Middle frontal gyrus (tissue), 1 donor: ENCODE measurements around the gene GFY.
"Not testable (repeated sequence)": the region's sequence is repeated elsewhere in the genome, so short reads cannot be mapped to it uniquely, and the experiment has no call there.

Source experiments
- DNase-seq: peaks from one replicate; pipeline ENCODE4 v3.0.0-alpha.2; 2015; ENCODE audit warnings: low spot score; ENCODE audit errors: extremely low spot score

The GFY gene

GRCh38 chr19:49442771-49443365 is 17.7 kb downstream of the GFY start:
- DNase-seq = no peak

GRCh38 chr19:49443366-49444099 is 18.3 kb downstream of the GFY start:
- peak; percentile 88 for DNase-seq

- DNase-seq = not testable (repeated sequence)
Observed at GRCh38 chr19:49444100-49444700, 19.0 kb downstream of the GFY start.

- no peak for DNase-seq
Observed at GRCh38 chr19:49445997-49446396, 20.8 kb downstream of the GFY start.

- DNase-seq = no peak
Observed at GRCh38 chr19:49447485-49448431, 22.6 kb downstream of the GFY start.

- no peak for DNase-seq
Observed at GRCh38 chr19:49448432-49448786, 23.2 kb downstream of the GFY start.

GRCh38 chr19:49450405-49450804 is 25.2 kb downstream of the GFY start:
- DNase-seq = no peak

- peak; percentile 96 for DNase-seq
Observed at GRCh38 chr19:49451430-49452181, 26.4 kb downstream of the GFY start, which contains the start of gene PIH1D1. Gene PIH1D1, minus strand, starts transcription at chr19:49451814. Its CDS starts 240 bp downstream, at chr19:49451574.

GRCh38 chr19:49453013-49453756 is 28.0 kb downstream of the GFY start, which contains the start of gene ALDH16A1:
Gene ALDH16A1, plus strand, starts transcription at chr19:49453225. Its CDS starts 107 bp downstream, at chr19:49453332.
- peak; percentile 97 for DNase-seq

GRCh38 chr19:49453757-49454240 is 28.6 kb downstream of the GFY start:
- no peak for DNase-seq

GRCh38 chr19:49455773-49456172 is 30.6 kb downstream of the GFY start:
- no peak for DNase-seq

- no peak for DNase-seq
Observed at GRCh38 chr19:49456326-49456725, 31.1 kb downstream of the GFY start.

- DNase-seq = no peak
Observed at GRCh38 chr19:49458567-49458903, 33.3 kb downstream of the GFY start.

GRCh38 chr19:49459388-49459787 is 34.2 kb downstream of the GFY start:
- no peak for DNase-seq

GRCh38 chr19:49461130-49461529 is 35.9 kb downstream of the GFY start:
- not testable (repeated sequence) for DNase-seq

GRCh38 chr19:49461656-49462055 is 36.5 kb downstream of the GFY start:
- DNase-seq = no peak

- DNase-seq = no peak
Observed at GRCh38 chr19:49462492-49462891, 37.3 kb downstream of the GFY start.

- no peak for DNase-seq
Observed at GRCh38 chr19:49463960-49464740, 39.0 kb downstream of the GFY start.

GRCh38 chr19:49465371-49465770 is 40.2 kb downstream of the GFY start:
- DNase-seq = no peak
